ENCODE results near the gene SHISA8. TPM values are rescaled to one million over a fixed set of nuclear protein-coding genes. Genes with fewer than 3 reads are reported as not detected.

The SHISA8 gene
- total and polyA plus RNA-seq, 2 of the 13 experiments (the other 11 are each of a cell fraction or from before 2014, with no cell fraction given) = not detected

- TF ChIP-seq ARID5B (CRISPR knock-in tag; IDR thresholded peaks at IDR 0.05) (no peak), ZNF230 (CRISPR knock-in tag; IDR thresholded peaks at IDR 0.05) (peak; percentile 97), ZNF414 (CRISPR knock-in tag; IDR thresholded peaks at IDR 0.05) (peak; percentile 89; the same call in 1 of the 2 replicates), ZC3H13 (CRISPR knock-in tag; IDR thresholded peaks at IDR 0.05) (0 out of 2 replicates have a peak, but pooled peaks have one; percentile 17), ELF3 (CRISPR knock-in tag; IDR thresholded peaks at IDR 0.05) (no peak), JUNB (CRISPR knock-in tag; IDR thresholded peaks at IDR 0.05; ENCODE audit: borderline replicate concordance) (no peak), ZNF121 (CRISPR knock-in tag; IDR thresholded peaks at IDR 0.05) (peak; percentile 45; the same call in 1 of the 2 replicates), NR1H2 (CRISPR knock-in tag; IDR thresholded peaks at IDR 0.05; ENCODE audit: borderline replicate concordance, low read depth) (no peak), JDP2 (CRISPR knock-in tag; IDR thresholded peaks at IDR 0.05; ENCODE audit: borderline replicate concordance) (no peak), PRDM15 (CRISPR knock-in tag; IDR thresholded peaks at IDR 0.05) (no peak), IKZF4 (CRISPR knock-in tag; IDR thresholded peaks at IDR 0.05; ENCODE audit: borderline replicate concordance, low read depth, not compliant biosample characterization) (peak; percentile 36), LRRFIP1 (CRISPR knock-in tag; conservative IDR thresholded peaks at IDR 0.05) (no peak), MED8 (CRISPR knock-in tag; IDR thresholded peaks at IDR 0.05; ENCODE audit: insufficient replicate concordance) (no peak), ZSCAN31 (CRISPR knock-in tag; IDR thresholded peaks at IDR 0.05; ENCODE audit: low read depth) (0 out of 2 replicates have a peak, but pooled peaks have one; percentile 28), ZNF883 (CRISPR knock-in tag; IDR thresholded peaks at IDR 0.05; ENCODE audit: not compliant biosample characterization) (peak; percentile 88), TEAD3 (CRISPR knock-in tag; optimal IDR thresholded peaks at IDR 0.05; ENCODE audit: borderline replicate concordance) (no peak), RFX5 (IDR thresholded peaks at IDR 0.05; ENCODE audit: low read depth, low read length) (no peak)
Observed at GRCh38 chr22:41946629-41947423, 32.0 kb upstream of the SHISA8 start, which contains the start of gene CENPM (continued).

Data from HepG2 (cell line).